Spleen (tissue), 11 donors: ENCODE data around the gene IRF2. TPM values are rescaled to one million over a fixed set of nuclear protein-coding genes. Genes with fewer than 3 reads are reported as not detected.

Experiments
- DNase-seq: peaks from one replicate; pipeline ENCODE4 v3.0.0-alpha.2; 2020
- H3K27ac ChIP-seq, 8 donors: fragments of 200-600 bp; sonication (generic) in 7 of 8; 1 replicate in 4 of 8; 2 replicates in 4 of 8; pipeline versions ENCODE4 v1.5.0 to v1.8.0; 2016 to 2021; ENCODE audit warnings: inconsistent platforms in 4 of 8, mild to moderate bottlenecking in 4 of 8, moderate library complexity in 1 of 8
- H3K27me3 ChIP-seq, 7 donors: fragments of 200-600 bp; sonication (generic) in 6 of 7; replicated peaks in 1 of 7; 1 replicate in 4 of 7; 2 replicates in 3 of 7; pipeline versions ENCODE4 v1.5.0 to v1.8.0; 2016 to 2021; ENCODE audit warnings: inconsistent platforms in 3 of 7, mild to moderate bottlenecking in 1 of 7
- H3K36me3 ChIP-seq, 6 donors: fragments of 200-600 bp; sonication (generic) in 5 of 6; 1 replicate in 4 of 6; 2 replicates in 2 of 6; pipeline versions ENCODE4 v1.5.0 to v1.8.0; 2016 to 2021; ENCODE audit warnings: inconsistent platforms in 2 of 6
- H3K4me1 ChIP-seq, 6 donors: fragments of 200-600 bp; sonication (generic) in 5 of 6; 1 replicate in 3 of 6; 2 replicates in 3 of 6; pipeline versions ENCODE4 v1.5.0 to v1.8.0; 2016 to 2021; ENCODE audit warnings: inconsistent platforms in 3 of 6
- H3K4me3 ChIP-seq, 8 donors: fragments of 200-600 bp; sonication (generic) in 7 of 8; 1 replicate in 4 of 8; 2 replicates in 4 of 8; pipeline versions ENCODE4 v1.5.0 to v1.8.0; 2016 to 2021; ENCODE audit warnings: inconsistent platforms in 4 of 8, mild to moderate bottlenecking in 4 of 8, moderate library complexity in 2 of 8
- H3K9me3 ChIP-seq, 8 donors: fragments of 200-600 bp; sonication (generic) in 7 of 8; 1 replicate in 4 of 8; 2 replicates in 4 of 8; pipeline versions ENCODE4 v1.5.0 to v1.8.0; 2016 to 2021; ENCODE audit warnings: inconsistent platforms in 4 of 8
- POLR2A ChIP-seq, 3 donors: fragments of 450-650 bp; IDR thresholded peaks; one replicate each; pipeline ENCODE4 v1.5.1; 2017; ENCODE audit warnings: antibody characterized with exemption in 3 of 3, mild to moderate bottlenecking in 1 of 3
- POLR2AphosphoS5 ChIP-seq, 3 donors: sonication (generic); formaldehyde crosslinking; IDR thresholded peaks; one replicate each; pipeline ENCODE4 v1.5.1; 2017; ENCODE audit warnings: antibody characterized with exemption in 3 of 3
- WGBS, 5 donors: extraction: QIAGEN DNeasy Blood & Tissue Kit in 3 of 5; methylation state at CpG; one replicate each; pipeline versions ENCODE4 v1.1.5 to v1.1.7; 2013 to 2018; 5-methylcytosine and 5-hydroxymethylcytosine counted together
- intact Hi-C: fragments of 100-400 bp; cut with DNase I; formaldehyde crosslinking; loops from one replicate; pipeline ENCODE4 v1.15.0; 2023; ENCODE audit warnings: low total_unique reads
- polyA plus RNA-seq, 3 donors: library from polyadenylated mRNA; stranded (reverse); fragments of 200-250 nt; gene quantifications; one replicate each; pipeline ENCODE4 v1.2.1, GENCODE V29; 2013
- total RNA-seq, 7 donors: library from RNA; depleted of rRNA in 3 of 7; stranded (reverse); fragments of >200 nt in 3 of 7; fragmentation: NEBNext Ultra II Directional in 4 of 7; extraction: Animal tissue kit (Norgen Biotek cat#: 25700) in 4 of 7; gene quantifications; one replicate each; pipeline versions ENCODE4 v1.1.0 to v1.2.1, GENCODE V29; 2016 to 2021
- TF ChIP-seq, protein P1 (sequence below), 11 experiments: fragments of 200-600 bp in 7 of 11; fragments of 450-650 bp in 4 of 11; sonication (generic) in 4 of 11; IDR thresholded peaks in 8 of 11; conservative IDR thresholded peaks in 3 of 11; 1 replicate in 7 of 11; 2 replicates in 4 of 11; pipeline versions ENCODE4 v1.4.0 to v1.8.0; 2016 to 2021; ENCODE audit warnings: antibody characterized with exemption in 11 of 11, inconsistent platforms in 4 of 11, mild to moderate bottlenecking in 1 of 11
- donor health status: healthy with polysubstance abuse.
- donor health status: DM: no; HTN: no; CAD: no; lungs with moderate emphysema.
- donor health status: DM: no; HTN: no; CAD: no.
- donor health status: Bipolar disorder and iron deficiency.
- donor health status: healthy.
- donor health status: DM: no; HTN: no; CAD: no.
- donor health status: DM: yes; HTN: yes; CAD: no.

Gene IRF2
- total and polyA plus RNA-seq, 10 donors: 27.1 to 101 (median 87.2) TPM

- TF ChIP-seq, protein P1, sequence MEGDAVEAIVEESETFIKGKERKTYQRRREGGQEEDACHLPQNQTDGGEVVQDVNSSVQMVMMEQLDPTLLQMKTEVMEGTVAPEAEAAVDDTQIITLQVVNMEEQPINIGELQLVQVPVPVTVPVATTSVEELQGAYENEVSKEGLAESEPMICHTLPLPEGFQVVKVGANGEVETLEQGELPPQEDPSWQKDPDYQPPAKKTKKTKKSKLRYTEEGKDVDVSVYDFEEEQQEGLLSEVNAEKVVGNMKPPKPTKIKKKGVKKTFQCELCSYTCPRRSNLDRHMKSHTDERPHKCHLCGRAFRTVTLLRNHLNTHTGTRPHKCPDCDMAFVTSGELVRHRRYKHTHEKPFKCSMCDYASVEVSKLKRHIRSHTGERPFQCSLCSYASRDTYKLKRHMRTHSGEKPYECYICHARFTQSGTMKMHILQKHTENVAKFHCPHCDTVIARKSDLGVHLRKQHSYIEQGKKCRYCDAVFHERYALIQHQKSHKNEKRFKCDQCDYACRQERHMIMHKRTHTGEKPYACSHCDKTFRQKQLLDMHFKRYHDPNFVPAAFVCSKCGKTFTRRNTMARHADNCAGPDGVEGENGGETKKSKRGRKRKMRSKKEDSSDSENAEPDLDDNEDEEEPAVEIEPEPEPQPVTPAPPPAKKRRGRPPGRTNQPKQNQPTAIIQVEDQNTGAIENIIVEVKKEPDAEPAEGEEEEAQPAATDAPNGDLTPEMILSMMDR (IDR thresholded peaks at IDR 0.05 in 8 of 11, conservative IDR thresholded peaks at IDR 0.05 in 3 of 11): no peak
- TF ChIP-seq POLR2A (IDR thresholded peaks at IDR 0.05) (no peak), POLR2AphosphoS5 (IDR thresholded peaks at IDR 0.05) (peak in 2 of 3 donors; percentile 54 to 63)
- Histone ChIP-seq H3K9me3 (no peaks in the 10 kb centered on the region), H3K4me1 (peaks cover 13 to 100% (median 65%) of the 10 kb centered on the region in 6 donors), H3K36me3 (peaks cover 0 to 52% (median 18%) of the 10 kb centered on the region in 6 donors), H3K27me3 (no peaks in the 10 kb centered on the region), H3K4me3 (no peak overlapping the region), H3K27ac (peak overlapping the region in 5 of 8 donors; percentile 22 to 65 (median 47))
- WGBS, 5 donors: 80 to 86% (median 85%) methylated on average over 16 of the region's 16 CpGs
- intact Hi-C loops: no loop called here
- no peak for DNase-seq
Measured at GRCh38 chr4:184432127-184432922, 42.0 kb downstream of the IRF2 start.

GRCh38 chr4:184430163-184430562 is 44.2 kb downstream of the IRF2 start:
- intact Hi-C loops: no loop called here

DNA sequence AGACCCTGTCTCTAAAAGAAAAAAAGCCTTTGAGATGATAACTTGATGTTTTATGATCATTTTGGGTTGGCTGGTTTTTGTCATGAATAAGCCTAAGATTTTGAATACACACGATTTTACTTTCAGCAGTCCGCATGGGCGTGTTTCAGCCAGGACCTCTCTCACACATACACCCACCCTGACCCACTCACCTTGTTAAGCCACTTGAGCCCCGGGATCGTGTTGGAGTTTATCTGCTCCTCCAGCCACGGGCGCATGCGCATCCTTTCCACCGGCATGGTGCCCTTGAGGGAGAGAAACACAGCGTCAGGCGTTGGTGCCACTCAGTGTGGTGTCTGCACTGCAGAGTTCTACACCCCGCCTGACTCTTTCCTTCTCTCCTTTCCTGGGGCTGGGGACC is 45.6 kb downstream of the IRF2 start:
- no peak overlapping the region for H3K4me3 ChIP-seq
- no peak for DNase-seq
- H3K27me3 ChIP-seq: no peaks in the 10 kb centered on the region
- TF ChIP-seq POLR2A (IDR thresholded peaks at IDR 0.05) (no peak), POLR2AphosphoS5 (IDR thresholded peaks at IDR 0.05) (no peak)
- TF ChIP-seq, protein P1 (IDR thresholded peaks at IDR 0.05 in 8 of 11, conservative IDR thresholded peaks at IDR 0.05 in 3 of 11): no peak
- H3K4me1 ChIP-seq: peaks cover 10 to 100% (median 63%) of the 10 kb centered on the region in 6 donors
- peaks cover 0 to 83% (median 46%) of the 10 kb centered on the region in 6 donors for H3K36me3 ChIP-seq
- H3K9me3 ChIP-seq: no peaks in the 10 kb centered on the region
- 69 to 97% (median 87%) methylated on average over 12 of the region's 12 CpGs for WGBS, 5 donors
- intact Hi-C loops: no loop called here
- H3K27ac ChIP-seq: peak overlapping the region in 2 of 8 donors; percentile 35 to 37

More at GRCh38 chr4:184430163-184430562, 44.2 kb downstream of the IRF2 start:
- H3K36me3 ChIP-seq: peaks cover 0 to 74% (median 38%) of the 10 kb centered on the region in 6 donors
- H3K27ac ChIP-seq: peak overlapping the region in 6 of 8 donors; percentile 7 to 37 (median 16)
- TF ChIP-seq, protein P1 (IDR thresholded peaks at IDR 0.05 in 8 of 11, conservative IDR thresholded peaks at IDR 0.05 in 3 of 11): no peak
- TF ChIP-seq POLR2AphosphoS5 (IDR thresholded peaks at IDR 0.05) (no peak), POLR2A (IDR thresholded peaks at IDR 0.05) (no peak)
- DNase-seq: no peak
- H3K27me3 ChIP-seq: no peaks in the 10 kb centered on the region
- 81 to 92% (median 84%) methylated on average over 6 of the region's 6 CpGs for WGBS, 5 donors
- no peak overlapping the region for H3K4me3 ChIP-seq
- H3K9me3 ChIP-seq: no peaks in the 10 kb centered on the region
- peaks cover 9 to 100% (median 64%) of the 10 kb centered on the region in 6 donors for H3K4me1 ChIP-seq

DNA sequence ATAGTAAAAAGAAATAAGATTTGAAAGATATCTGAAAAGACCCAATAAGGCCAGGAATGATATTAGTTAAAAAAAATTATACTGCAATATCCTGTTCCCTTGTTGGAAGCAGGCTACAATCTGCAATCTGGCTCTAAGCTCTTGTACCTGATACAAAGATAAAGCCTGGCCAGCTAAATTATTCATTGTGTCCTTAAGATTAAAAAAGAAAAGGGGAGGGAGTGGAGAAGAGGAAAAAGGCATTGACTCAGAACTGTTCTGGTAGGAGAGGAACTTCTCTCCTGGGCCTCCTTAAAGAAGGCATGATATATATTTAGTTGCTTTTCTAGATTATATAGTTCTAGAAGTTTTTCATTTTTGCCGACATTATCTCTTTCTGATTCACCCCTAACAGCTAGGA is 46.7 kb downstream of the IRF2 start:
- intact Hi-C loops: no loop called here
- H3K4me1 ChIP-seq: peaks cover 6 to 100% (median 63%) of the 10 kb centered on the region in 6 donors
- no peak overlapping the region for H3K4me3 ChIP-seq
- no peaks in the 10 kb centered on the region for H3K9me3 ChIP-seq
- H3K27ac ChIP-seq: peak overlapping the region in 5 of 8 donors; percentile 35 to 72 (median 47)
- no peak for TF ChIP-seq POLR2A (IDR thresholded peaks at IDR 0.05)
- TF ChIP-seq POLR2AphosphoS5 (IDR thresholded peaks at IDR 0.05): no peak
- TF ChIP-seq, protein P1 (IDR thresholded peaks at IDR 0.05 in 8 of 11, conservative IDR thresholded peaks at IDR 0.05 in 3 of 11): no peak
- peaks cover 0 to 83% (median 52%) of the 10 kb centered on the region in 6 donors for H3K36me3 ChIP-seq
- H3K27me3 ChIP-seq: no peaks in the 10 kb centered on the region
- DNase-seq: no peak
- WGBS, 5 donors: 72 to 95% (median 82%) methylated on average over 1 of the region's 1 CpG
